Measurements from ENCODE around the gene SPACA9. TPM values are rescaled to one million over a fixed set of nuclear protein-coding genes. Genes with fewer than 3 reads are reported as not detected.

SPACA9 gene
- total RNA-seq, result 1.2 and 1.6 TPM in 2 replicates

DNA sequence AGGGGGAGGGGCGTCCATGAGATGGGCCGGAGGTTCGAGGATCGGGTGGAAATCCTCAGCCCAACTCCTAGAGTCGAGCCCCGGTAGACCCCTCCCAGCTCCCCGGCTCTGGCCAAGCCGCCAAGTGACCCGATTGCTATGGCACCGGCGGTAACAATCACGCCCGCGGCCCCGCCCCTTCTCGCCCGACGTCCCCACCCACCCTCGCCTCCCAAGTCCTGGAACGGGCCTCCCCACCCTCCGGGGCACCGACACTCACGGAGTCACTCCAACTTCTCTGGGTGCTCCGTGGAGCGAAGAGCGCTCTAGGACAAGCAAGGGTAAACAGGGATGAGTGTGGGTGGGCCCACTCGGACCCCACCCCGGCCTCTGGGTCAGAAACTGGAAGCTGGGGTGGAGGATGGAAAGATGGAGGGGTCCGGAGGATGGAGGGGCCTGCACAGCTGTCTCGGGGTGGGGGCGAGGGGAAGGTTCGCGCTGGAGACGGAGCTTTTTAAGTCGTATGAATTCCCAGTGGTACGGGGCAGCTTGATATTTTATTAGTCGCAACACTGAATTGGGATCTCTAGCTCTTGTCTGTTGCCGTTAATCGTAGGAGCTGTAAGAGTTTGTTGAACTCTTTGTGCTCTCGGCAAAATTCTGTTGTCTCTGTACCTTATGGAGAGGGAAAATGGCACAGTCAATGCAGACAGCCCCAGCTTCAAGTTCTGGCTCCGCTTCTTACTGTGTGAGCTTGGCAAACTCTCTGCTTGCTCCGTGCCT is at the start of gene SPACA9:
Gene SPACA9 (plus strand): TSS at position 204 of the 762 bp plus-strand sequence. CDS start 5,050 bp downstream, outside the sequence.
- ATAC-seq (ENCODE audit: low read depth) (peak; percentile 58), DNase-seq (peak; percentile 36)
- TF ChIP-seq, protein P1, sequence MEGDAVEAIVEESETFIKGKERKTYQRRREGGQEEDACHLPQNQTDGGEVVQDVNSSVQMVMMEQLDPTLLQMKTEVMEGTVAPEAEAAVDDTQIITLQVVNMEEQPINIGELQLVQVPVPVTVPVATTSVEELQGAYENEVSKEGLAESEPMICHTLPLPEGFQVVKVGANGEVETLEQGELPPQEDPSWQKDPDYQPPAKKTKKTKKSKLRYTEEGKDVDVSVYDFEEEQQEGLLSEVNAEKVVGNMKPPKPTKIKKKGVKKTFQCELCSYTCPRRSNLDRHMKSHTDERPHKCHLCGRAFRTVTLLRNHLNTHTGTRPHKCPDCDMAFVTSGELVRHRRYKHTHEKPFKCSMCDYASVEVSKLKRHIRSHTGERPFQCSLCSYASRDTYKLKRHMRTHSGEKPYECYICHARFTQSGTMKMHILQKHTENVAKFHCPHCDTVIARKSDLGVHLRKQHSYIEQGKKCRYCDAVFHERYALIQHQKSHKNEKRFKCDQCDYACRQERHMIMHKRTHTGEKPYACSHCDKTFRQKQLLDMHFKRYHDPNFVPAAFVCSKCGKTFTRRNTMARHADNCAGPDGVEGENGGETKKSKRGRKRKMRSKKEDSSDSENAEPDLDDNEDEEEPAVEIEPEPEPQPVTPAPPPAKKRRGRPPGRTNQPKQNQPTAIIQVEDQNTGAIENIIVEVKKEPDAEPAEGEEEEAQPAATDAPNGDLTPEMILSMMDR (IDR thresholded peaks at IDR 0.05), result no peak
- peak within 1 kb of the TSS; percentile 82 for H3K4me3 Mint-ChIP-seq
- POLR2A ChIA-PET, result interaction anchor here (0.9 to 3.2 kb wide), 4 partner anchors 9 to 209 kb away, joined by 3 to 18 read pairs (median 11); partner anchors contain the start of genes DDX31, GTF3C4 and GTF3C5
- no peaks in the 10 kb centered on the region for H3K9me3 Mint-ChIP-seq
- no peaks in the 10 kb centered on the region for H3K27me3 Mint-ChIP-seq
- peak within 1 kb of the TSS; percentile 70 for H3K27ac Mint-ChIP-seq
- CTCF ChIA-PET, result interaction anchor here (1.3 to 2.6 kb wide), 2 partner anchors 23 to 30 kb away, joined by 4 to 13 read pairs; no protein-coding TSS in a partner anchor
- H3K4me1 Mint-ChIP-seq, result peaks cover 15% of the 10 kb centered on the region
- intact Hi-C loops (cut with micrococcal nuclease), result loop anchor here (1.0 to 5.0 kb wide), 6 partner anchors 9 to 637 kb away; partner anchors contain the start of genes GTF3C4, TSC1 and TTF1
- H3K36me3 Mint-ChIP-seq (ENCODE audit: low read depth), result no peaks in the 10 kb centered on the region

DNA sequence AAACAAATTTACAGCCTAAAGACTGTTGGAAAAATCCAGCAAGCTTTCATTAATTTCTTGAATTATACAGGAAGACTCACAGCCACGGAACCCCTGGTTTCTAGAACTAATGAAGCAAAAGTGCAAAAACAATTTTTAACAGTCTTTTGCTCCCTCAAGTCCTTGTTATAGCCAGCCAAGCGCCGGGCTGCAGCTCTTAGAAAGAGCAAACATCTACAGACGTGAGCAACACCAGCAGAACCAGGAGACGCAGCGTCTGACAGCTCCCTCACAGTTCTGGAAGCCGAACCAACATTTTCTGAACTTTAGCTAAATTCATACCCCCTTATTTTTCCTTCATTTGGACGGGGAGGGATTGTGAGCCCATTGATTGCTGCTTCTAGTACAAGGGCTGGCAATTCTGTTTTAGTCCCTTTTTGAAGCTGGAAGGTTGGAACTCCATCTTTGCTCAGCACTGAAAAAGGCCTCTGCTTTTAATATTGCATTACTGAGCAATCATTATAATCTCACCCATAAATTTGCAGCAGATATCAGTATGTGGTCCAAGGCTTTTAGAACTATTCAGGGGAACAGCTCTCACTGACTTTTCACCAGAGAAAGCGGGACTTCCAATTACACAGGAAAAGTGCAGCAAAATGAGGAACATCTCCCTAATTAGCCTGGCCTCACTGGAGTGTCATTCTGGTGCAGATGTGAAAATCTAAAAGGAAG is 46.4 kb upstream of the SPACA9 start:
- CTCF ChIA-PET, result interaction anchor here (0.8 kb wide), 1 partner anchor 69 kb away, joined by 3 read pairs; no protein-coding TSS in a partner anchor
- POLR2A ChIA-PET, result no interaction called here

DNA sequence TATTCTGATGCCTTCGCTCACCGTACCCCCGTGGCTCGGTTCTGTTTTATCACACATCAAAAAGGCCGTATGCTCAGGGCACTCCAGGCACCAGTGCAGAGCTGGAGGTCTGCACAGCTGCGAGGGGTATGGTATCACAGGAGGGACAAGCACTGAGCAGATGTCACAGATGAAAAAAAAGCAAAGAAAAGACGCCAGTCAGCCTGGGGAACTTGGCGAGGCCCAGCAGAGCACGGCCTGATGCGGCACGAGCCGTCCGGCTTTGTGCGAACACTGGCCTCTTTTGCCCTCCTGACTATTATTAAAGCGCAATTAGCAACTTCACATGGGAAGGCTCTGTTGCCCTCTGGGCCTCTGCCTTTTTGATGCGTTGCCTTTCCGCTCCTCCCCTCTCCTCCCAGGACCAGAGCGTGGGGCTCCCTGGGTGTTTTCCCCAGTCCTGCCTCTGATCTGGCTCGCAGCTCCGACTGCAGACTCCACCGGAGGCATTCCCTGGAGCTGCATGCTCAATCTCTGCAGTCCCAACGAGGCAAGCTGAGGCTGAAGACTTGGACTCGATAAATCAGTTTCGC is 45.1 kb upstream of the SPACA9 start:
- Mint-ChIP-seq H3K4me1 (no peaks in the 10 kb centered on the region), H3K27me3 (peaks cover 2% of the 10 kb centered on the region), H3K9me3 (no peaks in the 10 kb centered on the region), H3K4me3 (no peak overlapping the region), H3K36me3 (ENCODE audit: low read depth) (no peaks in the 10 kb centered on the region), H3K27ac (no peak overlapping the region)
- TF ChIP-seq, protein P1 (IDR thresholded peaks at IDR 0.05), result no peak
- CTCF ChIA-PET, result no interaction called here
- intact Hi-C loops (cut with micrococcal nuclease), result no loop called here
- POLR2A ChIA-PET, result no interaction called here
- DNase-seq, result no peak
- ATAC-seq (ENCODE audit: low read depth), result no peak

More for the DNA sequence above, 46.4 kb upstream of the SPACA9 start:
- no peak for DNase-seq
- Mint-ChIP-seq H3K36me3 (ENCODE audit: low read depth) (no peaks in the 10 kb centered on the region), H3K4me1 (no peaks in the 10 kb centered on the region), H3K4me3 (no peak overlapping the region), H3K27ac (no peak overlapping the region), H3K27me3 (peaks cover 2% of the 10 kb centered on the region), H3K9me3 (no peaks in the 10 kb centered on the region)
- ATAC-seq (ENCODE audit: low read depth), result no peak
- TF ChIP-seq, protein P1 (IDR thresholded peaks at IDR 0.05), result no peak
- intact Hi-C loops (cut with micrococcal nuclease), result no loop called here

GRCh38 chr9:132834343-132834742 is 44.4 kb upstream of the SPACA9 start:
- intact Hi-C loops (cut with micrococcal nuclease), result no loop called here
- no peak for ATAC-seq (ENCODE audit: low read depth)
- no peaks in the 10 kb centered on the region for H3K9me3 Mint-ChIP-seq
- no peaks in the 10 kb centered on the region for H3K4me1 Mint-ChIP-seq
- H3K27me3 Mint-ChIP-seq, result peaks cover 2% of the 10 kb centered on the region
- POLR2A ChIA-PET, result no interaction called here
- CTCF ChIA-PET, result no interaction called here
- no peak overlapping the region for H3K4me3 Mint-ChIP-seq
- TF ChIP-seq, protein P1 (IDR thresholded peaks at IDR 0.05), result no peak
- H3K36me3 Mint-ChIP-seq (ENCODE audit: low read depth), result no peaks in the 10 kb centered on the region
- DNase-seq, result no peak
- H3K27ac Mint-ChIP-seq, result no peak overlapping the region

Data from activated B cell treated with CpG ODN at 0.5 μM for 24 hours (primary cell).